ENCODE results near the gene MXD4. TPM values are rescaled to one million over a fixed set of nuclear protein-coding genes. Genes with fewer than 3 reads are reported as not detected.

MXD4 gene
- total and polyA plus RNA-seq, 11 donors = 27.5 to 76.6 (median 35.7) TPM

GRCh38 chr4:2266181-2266580 lies 4.3 kb upstream of the MXD4 start:
- no peaks in the 10 kb centered on the region for H3K36me3 ChIP-seq
- no peaks in the 10 kb centered on the region for H3K9me3 ChIP-seq
- ATAC-seq (peak; percentile 5 to 53 (median 26)), DNase-seq (peak; percentile 65 to 83 (median 79))
- intact Hi-C loops (cut with DNase I) = loop anchor here in 4 of 10 donors (5.0 to 10.0 kb wide), 3 partner anchors 149 to 489 kb away; partner anchors contain the start of genes CFAP99 (in 3 of the 4), ZFYVE28 (in 3 of the 4) and TNIP2 (in 1 of the 4)
- no peak for TF ChIP-seq CTCF (IDR thresholded peaks at IDR 0.05)
- TF ChIP-seq POLR2A (IDR thresholded peaks at IDR 0.05) = no peak
- H3K27me3 ChIP-seq = no peaks in the 10 kb centered on the region
- peak overlapping the region; percentile 11 to 84 (median 74) for H3K27ac ChIP-seq
- peaks cover 6 to 64% (median 34%) of the 10 kb centered on the region in 12 donors for H3K4me1 ChIP-seq
- WGBS, 4 donors = 7 to 19% (median 9%) methylated on average over 8 of the region's 8 CpGs
- peak overlapping the region in 3 of 12 donors; percentile 7 to 11 (median 8) for H3K4me3 ChIP-seq

- no peaks in the 10 kb centered on the region for H3K27me3 ChIP-seq
- no peak for TF ChIP-seq POLR2A (IDR thresholded peaks at IDR 0.05)
- TF ChIP-seq CTCF (IDR thresholded peaks at IDR 0.05) = no peak
- intact Hi-C loops (cut with DNase I) = loop anchor here in 4 of 10 donors (5.0 to 10.0 kb wide), 3 partner anchors 149 to 489 kb away; partner anchors contain the start of genes CFAP99 (in 3 of the 4), ZFYVE28 (in 3 of the 4) and TNIP2 (in 1 of the 4)
- H3K4me3 ChIP-seq = peak overlapping the region in 3 of 12 donors; percentile 7 to 11 (median 8)
- H3K36me3 ChIP-seq = no peaks in the 10 kb centered on the region
- no peaks in the 10 kb centered on the region for H3K9me3 ChIP-seq
- H3K4me1 ChIP-seq = peaks cover 6 to 72% (median 38%) of the 10 kb centered on the region in 12 donors
- no peak for ATAC-seq
- peak overlapping the region; percentile 11 to 84 (median 74) for H3K27ac ChIP-seq
- peak in 3 of 5 donors; percentile 28 to 56 (median 29) for DNase-seq
- 74 to 80% (median 78%) methylated on average over 13 to 19 of the region's 19 CpGs for WGBS, 4 donors
Observed at GRCh38 chr4:2265113-2266110, 3.5 kb upstream of the MXD4 start.

- Histone ChIP-seq H3K27ac (no peak overlapping the region), H3K4me1 (peaks cover 11 to 75% (median 44%) of the 10 kb centered on the region in 12 donors), H3K9me3 (no peaks in the 10 kb centered on the region), H3K4me3 (no peak overlapping the region), H3K27me3 (no peaks in the 10 kb centered on the region), H3K36me3 (peaks cover 0 to 5% (median 0%) of the 10 kb centered on the region in 9 donors)
- 87 to 93% (median 89%) methylated on average over 6 of the region's 6 CpGs for WGBS, 4 donors
- DNase-seq (peak in 3 of 5 donors; percentile 20 to 56 (median 24)), ATAC-seq (no peak)
- intact Hi-C loops (cut with DNase I) = loop anchor here in 7 of 10 donors (5.0 to 10.0 kb wide), 6 partner anchors 148 to 490 kb away; partner anchors contain the start of genes CFAP99 (in 5 of the 7), ZFYVE28 (in 5 of the 7), FAM193A (in 1 of the 7) and TNIP2 (in 1 of the 7)
- TF ChIP-seq POLR2A (IDR thresholded peaks at IDR 0.05) (no peak), CTCF (IDR thresholded peaks at IDR 0.05) (no peak)
Observed at GRCh38 chr4:2264481-2265041, 2.7 kb upstream of the MXD4 start.

Measured in heart left ventricle (tissue), 16 donors.